ENCODE measurements around the gene AP1G2.

AP1G2 gene

DNA sequence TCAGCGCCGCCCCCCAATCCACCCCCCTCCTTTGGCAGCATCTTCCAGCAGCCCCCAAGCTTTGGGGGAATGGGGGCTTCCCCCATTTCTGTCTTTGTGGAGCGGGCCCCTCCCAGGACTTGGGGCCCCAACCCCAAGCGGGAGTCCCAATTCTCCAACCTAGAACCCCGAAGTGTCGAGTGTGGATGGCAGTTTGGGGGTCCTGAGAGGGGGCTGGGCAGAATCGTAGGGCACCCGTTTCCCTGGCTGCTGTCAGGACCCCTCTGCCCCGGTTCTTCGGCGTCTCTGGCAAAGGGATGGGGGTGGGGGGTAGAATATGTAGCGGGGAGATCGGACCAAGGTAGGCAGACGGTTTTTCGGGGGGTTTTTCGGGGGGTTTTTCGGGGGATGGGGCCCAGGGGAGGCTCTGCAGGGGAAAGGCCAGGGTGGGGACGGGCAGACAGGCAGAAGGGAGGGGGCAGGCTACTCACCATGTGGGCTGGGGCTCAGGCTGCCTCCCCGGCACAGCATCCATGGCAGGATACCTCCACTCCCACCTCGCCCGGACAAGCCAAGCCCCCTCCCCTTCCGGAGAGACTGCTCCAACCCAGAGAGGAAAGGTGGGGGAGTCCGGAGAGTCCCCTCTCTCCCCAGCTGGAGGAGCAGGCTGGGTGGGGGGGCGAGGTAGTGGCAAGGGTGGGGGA lies 10.3 kb upstream of the AP1G2 start:
- no peak overlapping the region for H3K4me3 ChIP-seq (ENCODE audit: control insufficient read depth, low read depth, low read length)
- DNase-seq (ENCODE audit: low read depth), result no peak
- no peak for TF ChIP-seq CTCF (conservative IDR thresholded peaks at IDR 0.05; ENCODE audit: control insufficient read depth, insufficient read depth, low read depth, low read length)

- no peak for DNase-seq (ENCODE audit: low read depth)
- no peak overlapping the region for H3K4me3 ChIP-seq (ENCODE audit: control insufficient read depth, low read depth, low read length)
- no peak for TF ChIP-seq CTCF (conservative IDR thresholded peaks at IDR 0.05; ENCODE audit: control insufficient read depth, insufficient read depth, low read depth, low read length)
These were observed 9.6 kb upstream of the AP1G2 start for GRCh38 chr14:23577004-23577681.

DNA sequence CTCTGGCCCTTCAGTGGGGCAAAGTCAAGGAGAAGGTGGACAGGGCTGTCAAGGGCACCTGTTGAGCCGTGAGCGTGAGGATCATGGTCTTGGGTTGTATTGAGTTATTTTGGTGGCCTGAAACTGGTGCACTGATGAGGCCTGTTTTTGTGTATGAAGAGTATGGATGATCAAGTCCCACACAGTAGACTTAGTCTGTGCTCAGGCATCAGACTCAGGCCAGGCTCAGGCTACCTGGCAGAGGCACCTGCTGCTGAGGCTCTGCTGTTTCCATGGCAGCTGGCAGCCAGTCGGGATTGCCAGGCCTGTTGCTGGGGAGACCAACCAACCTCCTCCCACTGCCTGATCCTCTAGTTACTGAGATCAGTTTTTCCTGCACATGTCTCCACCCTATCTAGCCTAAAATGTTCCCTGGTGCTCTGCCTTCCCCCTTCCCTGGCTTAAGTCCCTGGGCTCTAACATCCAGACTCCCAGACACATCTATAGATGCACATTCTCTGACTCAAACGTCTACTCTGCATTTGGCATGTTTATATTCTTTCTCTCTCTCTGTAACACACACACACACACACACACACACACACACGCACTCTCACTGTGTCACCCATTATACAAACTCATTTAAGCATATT lies 5.9 kb upstream of the AP1G2 start:
- DNase-seq (ENCODE audit: low read depth), result no peak
- no peak overlapping the region for H3K4me3 ChIP-seq (ENCODE audit: control insufficient read depth, low read depth, low read length)
- TF ChIP-seq CTCF (conservative IDR thresholded peaks at IDR 0.05; ENCODE audit: control insufficient read depth, insufficient read depth, low read depth, low read length), result no peak

DNA sequence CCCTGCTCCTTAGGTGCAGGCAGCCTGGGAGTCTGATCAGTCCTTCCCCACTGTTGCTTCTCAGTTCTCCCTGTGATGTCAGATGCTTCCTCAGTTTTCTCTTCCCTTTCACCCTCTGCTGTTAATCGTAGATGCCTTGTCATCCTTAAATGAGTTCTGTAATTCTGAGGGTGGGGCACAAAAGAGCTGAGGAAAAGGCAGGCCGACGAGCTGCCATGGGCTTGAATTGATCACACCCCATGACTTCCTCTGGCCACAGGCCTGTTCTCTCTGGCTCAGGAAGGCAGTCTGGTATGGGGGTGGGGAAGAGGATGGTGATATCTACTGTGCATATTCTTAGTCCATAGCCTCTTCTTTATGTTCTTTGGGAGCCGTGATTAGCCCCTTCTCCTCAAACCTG lies 5.2 kb upstream of the AP1G2 start:
- TF ChIP-seq CTCF (conservative IDR thresholded peaks at IDR 0.05; ENCODE audit: control insufficient read depth, insufficient read depth, low read depth, low read length), result no peak
- DNase-seq (ENCODE audit: low read depth), result no peak
- H3K4me3 ChIP-seq (ENCODE audit: control insufficient read depth, low read depth, low read length), result no peak overlapping the region

- no peak for TF ChIP-seq CTCF (conservative IDR thresholded peaks at IDR 0.05; ENCODE audit: control insufficient read depth, insufficient read depth, low read depth, low read length)
- DNase-seq (ENCODE audit: low read depth), result no peak
- no peak overlapping the region for H3K4me3 ChIP-seq (ENCODE audit: control insufficient read depth, low read depth, low read length)
These were observed 4.9 kb upstream of the AP1G2 start for GRCh38 chr14:23572524-23572828.

GRCh38 chr14:23571701-23572523 lies 4.3 kb upstream of the AP1G2 start:
- no peak for TF ChIP-seq CTCF (conservative IDR thresholded peaks at IDR 0.05; ENCODE audit: control insufficient read depth, insufficient read depth, low read depth, low read length)
- H3K4me3 ChIP-seq (ENCODE audit: control insufficient read depth, low read depth, low read length), result no peak overlapping the region
- DNase-seq (ENCODE audit: low read depth), result no peak

Measured in fibroblast of mammary gland (primary cell).